Endothelial cell of umbilical vein (primary cell): ENCODE data around the gene IQCN. TPM values are rescaled to one million over a fixed set of nuclear protein-coding genes. Genes with fewer than 3 reads are reported as not detected.

ENCODE experiments used
- BruUV-seq: library from RNA; stranded (reverse); fragments of 400-500 nt; replicated peaks from 2 replicates; lab custom pipeline; 2021; lab: Mats Ljungman, UMichigan
- CTCF ChIA-PET: fragments of 300-600, 350-600 bp; sonication (Branson Sonifier 250); formaldehyde crosslinking; loops from one replicate; lab custom pipeline; 2021; ENCODE audit warnings: antibody characterized with exemption, inconsistent platforms; lab: Charles Lee
- POLR2A ChIA-PET: fragments of 300-600, 350-600 bp; sonication (Branson Sonifier 250); formaldehyde crosslinking; loops from one replicate; lab custom pipeline; 2021; ENCODE audit warnings: antibody characterized with exemption, inconsistent platforms; lab: Charles Lee
- DNase-seq: peaks from one replicate; pipeline ENCODE4 v3.0.0-alpha.2; 2011; ENCODE audit warnings: low read depth, low spot score
- FAIRE-seq: peaks from 2 replicates; lab custom pipeline; 2011; peaks lifted over from hg19 to GRCh38; lab: Jason Lieb, UNC
- H2AFZ ChIP-seq: 2 replicates; pipeline ENCODE4 v1.6.0; 2012; ENCODE audit warnings: low read depth, low read length, control low read depth, inconsistent platforms
- H3K27ac ChIP-seq: 2 replicates; pipeline ENCODE4 v1.5.1; 2011; ENCODE audit warnings: low read depth, mild to moderate bottlenecking, control low read depth, low read length, moderate library complexity; ENCODE audit not compliant: insufficient read depth
- H3K27me3 ChIP-seq, 2 experiments: 2 replicates each; pipeline versions ENCODE4 v1.6.0 to v1.6.1; 2011; ENCODE audit warnings: low read length in 2 of 2, mixed read lengths in 1 of 2; ENCODE audit not compliant: control insufficient read depth in 2 of 2, insufficient read depth in 2 of 2
- H3K36me3 ChIP-seq, 2 experiments: 2 replicates in 1 of 2; 3 replicates in 1 of 2; pipeline ENCODE4 v1.5.1; 2011; ENCODE audit warnings: low read length in 2 of 2, mild to moderate bottlenecking in 1 of 2, moderate library complexity in 1 of 2; ENCODE audit not compliant: control insufficient read depth in 2 of 2, insufficient read depth in 2 of 2; ENCODE audit errors: extremely low read depth in 1 of 2
- H3K4me1 ChIP-seq: 3 replicates; pipeline ENCODE4 v1.5.1; 2011; ENCODE audit warnings: mild to moderate bottlenecking, low read length; ENCODE audit not compliant: control insufficient read depth, insufficient read depth; ENCODE audit errors: extremely low read depth
- H3K4me2 ChIP-seq: 2 replicates; pipeline ENCODE4 v1.6.1; 2011; ENCODE audit warnings: low read length, control low read depth, mixed read lengths; ENCODE audit not compliant: insufficient read depth
- H3K4me3 ChIP-seq, 3 experiments: fragments of 200-600 bp in 1 of 3; sonication (generic), shearing (Covaris generic) in 1 of 3; replicated peaks in 1 of 3; 2 replicates each; pipeline ENCODE4 v1.5.1; 2011 to 2016; ENCODE audit warnings: control low read depth in 3 of 3, low read length in 3 of 3, mild to moderate bottlenecking in 2 of 3, inconsistent platforms in 1 of 3, low read depth in 1 of 3, moderate library complexity in 1 of 3; ENCODE audit not compliant: insufficient read depth in 1 of 3
- H3K79me2 ChIP-seq: 2 replicates; pipeline ENCODE4 v1.6.0; 2012; ENCODE audit warnings: low read length, inconsistent platforms; ENCODE audit not compliant: control insufficient read depth, insufficient read depth
- H3K9ac ChIP-seq: replicated peaks from 2 replicates; pipeline ENCODE3; 2011; ENCODE audit warnings: low read length, control low read depth; ENCODE audit not compliant: insufficient read depth; ENCODE audit errors: extremely low read depth
- H3K9me1 ChIP-seq: replicated peaks from 3 replicates; pipeline ENCODE4 v1.6.0; 2011; ENCODE audit warnings: mild to moderate bottlenecking, low read length; ENCODE audit not compliant: control insufficient read depth, insufficient read depth; ENCODE audit errors: extremely low read depth
- H3K9me3 ChIP-seq: replicated peaks from 2 replicates; pipeline ENCODE4 v1.5.1; 2012; ENCODE audit warnings: low read length, inconsistent platforms; ENCODE audit not compliant: control insufficient read depth, insufficient read depth
- H4K20me1 ChIP-seq: replicated peaks from 2 replicates; pipeline ENCODE3; 2011; ENCODE audit warnings: mild to moderate bottlenecking, low read length; ENCODE audit not compliant: control insufficient read depth, insufficient read depth; ENCODE audit errors: extremely low read depth
- CTCF ChIP-seq, 2 donors: IDR thresholded peaks; 1 replicate in 1 of 2; 2 replicates in 1 of 2; pipeline ENCODE4 v1.5.1; 2011; ENCODE audit warnings: low read length in 2 of 2, mild to moderate bottlenecking in 2 of 2, moderate library complexity in 2 of 2, control low read depth in 1 of 2, inconsistent platforms in 1 of 2, low read depth in 1 of 2; ENCODE audit not compliant: insufficient read depth in 1 of 2; ENCODE audit errors: extremely low read depth in 1 of 2
- EZH2 ChIP-seq: IDR thresholded peaks from 2 replicates; pipeline ENCODE4 v1.6.1; 2012; ENCODE audit warnings: borderline replicate concordance, low read depth, mild to moderate bottlenecking, moderate library complexity, low read length, inconsistent platforms; ENCODE audit not compliant: severe bottlenecking
- FOS ChIP-seq: IDR thresholded peaks from 2 replicates; pipeline ENCODE4 v1.6.1; 2011; ENCODE audit warnings: mild to moderate bottlenecking, low read length, moderate library complexity, borderline replicate concordance; ENCODE audit not compliant: insufficient read depth
- GATA2 ChIP-seq: IDR thresholded peaks from 2 replicates; pipeline ENCODE4 v1.7.0; 2011; ENCODE audit warnings: low read depth, mild to moderate bottlenecking, moderate library complexity, mixed read lengths, low read length; ENCODE audit not compliant: insufficient read length, insufficient read depth
- JUN ChIP-seq: IDR thresholded peaks from 2 replicates; pipeline ENCODE4 v1.6.1; 2011; ENCODE audit warnings: borderline replicate concordance, low read depth; ENCODE audit not compliant: insufficient read length, insufficient read depth
- MAX ChIP-seq: IDR thresholded peaks from 2 replicates; pipeline ENCODE4 v1.6.1; 2011; ENCODE audit not compliant: insufficient read depth, insufficient read length
- MYC ChIP-seq: IDR thresholded peaks from one replicate; pipeline ENCODE4 v1.6.1; 2011; ENCODE audit warnings: mild to moderate bottlenecking, low read depth, low read length
- POLR2A ChIP-seq: IDR thresholded peaks from 2 replicates; pipeline ENCODE4 v1.6.1; 2012; ENCODE audit warnings: low read depth, mild to moderate bottlenecking, control low read depth, low read length
- POLR2AphosphoS5 ChIP-seq: IDR thresholded peaks from 2 replicates; pipeline ENCODE4 v1.6.1; 2012; ENCODE audit warnings: low read depth, mild to moderate bottlenecking, control low read depth, low read length, moderate library complexity; ENCODE audit not compliant: insufficient read depth
- dilution Hi-C: fragments of 300-500 bp; cut with MboI; formaldehyde crosslinking; loops from one replicate; pipeline ENCODE4 v1.15.0; 2019; ENCODE audit warnings: low sequenced_read_pairs; ENCODE audit not compliant: extremely low pct_ligation_motif_present
- intact Hi-C: fragments of 100-400 bp; cut with micrococcal nuclease; formaldehyde crosslinking; loops from one replicate; pipeline ENCODE4 v1.10.0; 2022
- polyA plus RNA-seq, 4 experiments: library from polyadenylated mRNA; depleted of rRNA in 3 of 4; stranded (reverse) in 3 of 4; unstranded in 1 of 4; fragments of >200 nt; gene quantifications; 2 replicates each; pipeline versions ENCODE4 v1.2.1 to v1.2.3, GENCODE V29; 2011 to 2012; ENCODE audit warnings: missing spikeins in 1 of 4
- total RNA-seq: library from RNA; stranded (reverse); gene quantifications from 2 replicates; pipeline ENCODE4 v1.2.3, GENCODE V29; 2021

IQCN gene
- total and polyA plus RNA-seq, 2 donors (not counting 3 experiments of a cell fraction or from before 2014, with no cell fraction given), result 1.5 to 3.0 TPM

DNA sequence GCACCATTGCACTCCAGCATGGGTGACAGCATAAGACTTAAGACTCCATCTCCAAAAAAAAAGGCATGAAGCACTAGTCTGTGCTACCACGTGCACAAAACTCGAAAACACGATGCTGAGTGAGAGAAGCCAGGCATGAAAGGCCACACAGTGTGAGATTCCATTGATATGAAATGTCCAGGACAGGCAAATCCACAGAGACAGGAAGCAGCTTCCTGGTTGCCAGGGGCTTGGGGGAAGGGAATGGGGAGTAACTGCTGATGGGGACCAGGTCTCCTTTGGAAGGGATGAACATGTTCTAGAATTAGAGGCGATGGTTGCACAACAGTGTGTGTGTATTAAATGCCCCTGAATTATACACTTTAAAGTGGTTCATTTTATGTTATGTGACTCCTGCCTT, 23.1 kb upstream of the IQCN start:
- TF ChIP-seq CTCF (IDR thresholded peaks at IDR 0.05; ENCODE audit: extremely low read depth in 1 of 2, insufficient read depth in 1 of 2, low read depth in 1 of 2, low read length in 2 of 2) (no peak), MAX (no peak), JUN (no peak), EZH2 (no peak), POLR2A (no peak), GATA2 (no peak), POLR2AphosphoS5 (no peak), MYC (no peak), FOS (no peak)
- intact Hi-C loops, result no loop called here
- Histone ChIP-seq H3K27ac (no peak overlapping the region), H3K27me3 (no peaks in the 10 kb centered on the region), H4K20me1 (no peaks in the 10 kb centered on the region), H3K9ac (no peak overlapping the region), H3K79me2 (no peaks in the 10 kb centered on the region), H3K4me3 (no peak overlapping the region), H3K36me3 (no peaks in the 10 kb centered on the region), H3K9me1 (no peaks in the 10 kb centered on the region), H3K9me3 (no peaks in the 10 kb centered on the region), H2AFZ (no peak overlapping the region), H3K4me2 (no peak overlapping the region), H3K4me1 (peaks cover 8% of the 10 kb centered on the region)
- no peak for DNase-seq
- CTCF ChIA-PET, result no interaction called here
- POLR2A ChIA-PET, result no interaction called here
- BruUV-seq, result no TSS peak
- FAIRE-seq, result no peak
- dilution Hi-C loops, result no loop called here
